HFFc6 (cell line): Measurements from ENCODE around the gene SLC13A5. TPM values are rescaled to one million over a fixed set of nuclear protein-coding genes. Genes with fewer than 3 reads are reported as not detected.
"Not testable (repeated sequence)": the region's sequence is repeated elsewhere in the genome, so short reads cannot be mapped to it uniquely, and the experiment has no call there.

Experiments used
- DNase-seq: peaks from one replicate; pipeline ENCODE4 v3.0.0-alpha.2; 2018
- H3K27ac Mint-ChIP-seq: 2 replicates; pipeline ENCODE4 v1.8.0; 2020; ENCODE audit warnings: mild to moderate bottlenecking, mixed read lengths
- H3K27me3 Mint-ChIP-seq: 2 replicates; pipeline ENCODE4 v1.8.0; 2021; ENCODE audit warnings: mild to moderate bottlenecking, moderate library complexity, mixed read lengths; ENCODE audit not compliant: insufficient read depth
- H3K36me3 Mint-ChIP-seq: 2 replicates; pipeline ENCODE4 v1.8.0; 2021; ENCODE audit warnings: low read depth, mixed read lengths
- H3K4me1 Mint-ChIP-seq: 2 replicates; pipeline ENCODE4 v1.8.0; 2020; ENCODE audit warnings: low read depth, mixed read lengths
- H3K4me3 Mint-ChIP-seq: 2 replicates; pipeline ENCODE4 v1.8.0; 2020; ENCODE audit warnings: mild to moderate bottlenecking, moderate library complexity, mixed read lengths
- H3K9me3 Mint-ChIP-seq: 2 replicates; pipeline ENCODE4 v1.8.0; 2020; ENCODE audit warnings: mild to moderate bottlenecking, mixed read lengths
- CTCF ChIP-seq: fragments of 200-600 bp; sonication (generic); IDR thresholded peaks from 2 replicates; pipeline ENCODE4 v1.5.0; 2021; ENCODE audit warnings: antibody characterized with exemption, mild to moderate bottlenecking
- total RNA-seq, 6 experiments: library from RNA; stranded (reverse); fragmentation: NEBNext Ultra II Directional; extraction: Animal tissue kit (Norgen Biotek cat#: 25700); gene quantifications; 2 replicates in 1 of 6; 3 replicates in 5 of 6; pipeline ENCODE4 v1.2.3, GENCODE V29; 2021

The SLC13A5 gene
- total RNA-seq, 6 experiments from 2014 or later, result not detected

DNA sequence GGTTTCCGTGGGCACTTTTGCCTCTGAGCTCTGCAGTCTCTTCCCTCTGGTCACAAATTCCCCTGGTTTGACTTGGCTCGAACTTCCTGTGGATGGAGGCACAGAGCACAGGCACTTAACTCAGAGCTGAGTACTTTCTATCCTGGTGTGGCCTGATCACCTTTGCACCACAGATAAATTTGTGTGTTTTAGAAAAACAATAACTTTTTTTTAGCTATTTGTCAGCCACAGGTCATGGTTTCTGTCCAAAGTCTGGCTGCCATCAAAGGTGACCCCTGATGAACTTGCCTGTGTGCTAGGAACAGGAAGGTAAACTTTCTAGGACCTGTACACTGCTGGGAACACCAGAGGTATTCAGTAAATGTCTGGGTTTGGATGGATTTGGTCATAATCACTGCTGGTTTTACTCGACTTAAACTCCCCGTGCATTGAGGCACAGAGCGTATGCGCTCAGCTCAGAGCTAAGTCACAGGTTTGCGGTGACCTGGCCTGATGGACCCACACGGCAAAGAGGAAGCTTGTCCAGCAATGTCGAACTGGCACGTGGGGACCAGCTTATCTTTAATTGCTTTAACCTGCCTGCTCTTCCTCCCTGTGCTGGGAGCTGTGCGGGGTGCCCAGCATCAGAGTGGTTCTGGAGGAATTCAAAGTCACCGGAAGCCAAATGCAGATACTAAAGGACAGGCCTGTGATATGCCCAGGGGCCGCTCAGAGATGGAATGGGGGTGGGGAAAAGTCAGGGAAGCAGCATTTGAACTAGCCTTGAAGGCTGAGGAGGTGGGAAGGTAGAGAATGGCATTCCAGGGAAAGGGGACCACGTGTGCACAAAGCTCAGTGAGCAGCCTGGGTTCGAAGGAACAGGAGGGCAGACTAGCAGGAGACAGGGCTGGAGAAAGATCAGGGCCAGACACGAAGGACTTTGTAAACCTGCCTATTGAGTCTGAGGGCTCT is 12.9 kb downstream of the SLC13A5 start:
- TF ChIP-seq CTCF, result no peak
- no peaks in the 10 kb centered on the region for H3K4me1 Mint-ChIP-seq
- DNase-seq, result no peak
- H3K9me3 Mint-ChIP-seq, result no peaks in the 10 kb centered on the region
- no peak overlapping the region for H3K4me3 Mint-ChIP-seq
- H3K27ac Mint-ChIP-seq, result no peak overlapping the region
- peaks cover 43% of the 10 kb centered on the region for H3K27me3 Mint-ChIP-seq
- no peaks in the 10 kb centered on the region for H3K36me3 Mint-ChIP-seq

DNA sequence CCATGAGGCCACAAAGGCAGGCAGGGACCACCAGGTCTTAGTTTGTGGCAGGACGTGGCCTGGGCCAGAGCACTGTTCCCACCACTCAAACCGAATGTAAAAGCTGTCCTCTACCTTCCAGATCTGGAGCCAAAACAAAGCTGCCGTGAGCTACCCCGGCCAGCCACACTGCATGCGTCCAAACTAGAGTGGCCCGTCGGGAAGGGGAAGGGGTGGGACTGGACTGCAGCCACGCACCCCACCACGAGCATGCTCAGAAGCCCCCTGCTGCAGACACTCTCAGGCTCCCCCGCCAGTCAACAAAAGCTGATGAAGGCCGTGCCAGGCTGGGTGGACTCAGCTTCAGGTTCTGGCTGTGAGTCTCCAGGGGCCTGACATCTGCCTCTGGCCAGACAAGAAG is 15.2 kb downstream of the SLC13A5 start:
- Mint-ChIP-seq H3K27me3 (peaks cover 44% of the 10 kb centered on the region), H3K27ac (no peak overlapping the region), H3K36me3 (no peaks in the 10 kb centered on the region), H3K9me3 (no peaks in the 10 kb centered on the region), H3K4me1 (no peaks in the 10 kb centered on the region), H3K4me3 (no peak overlapping the region)
- DNase-seq, result no peak
- TF ChIP-seq CTCF, result no peak

- peaks cover 47% of the 10 kb centered on the region for H3K27me3 Mint-ChIP-seq
- DNase-seq, result no peak
- TF ChIP-seq CTCF, result no peak
- no peaks in the 10 kb centered on the region for H3K9me3 Mint-ChIP-seq
- no peak overlapping the region for H3K27ac Mint-ChIP-seq
- no peaks in the 10 kb centered on the region for H3K36me3 Mint-ChIP-seq
- H3K4me1 Mint-ChIP-seq, result no peaks in the 10 kb centered on the region
- no peak overlapping the region for H3K4me3 Mint-ChIP-seq
Observed at GRCh38 chr17:6696906-6697305, 16.3 kb downstream of the SLC13A5 start.

GRCh38 chr17:6695565-6695964 is 17.6 kb downstream of the SLC13A5 start:
- Mint-ChIP-seq H3K36me3 (no peaks in the 10 kb centered on the region), H3K4me3 (no peak overlapping the region), H3K4me1 (no peaks in the 10 kb centered on the region), H3K27me3 (peaks cover 45% of the 10 kb centered on the region), H3K27ac (no peak overlapping the region), H3K9me3 (no peaks in the 10 kb centered on the region)
- no peak for TF ChIP-seq CTCF
- no peak for DNase-seq

DNA sequence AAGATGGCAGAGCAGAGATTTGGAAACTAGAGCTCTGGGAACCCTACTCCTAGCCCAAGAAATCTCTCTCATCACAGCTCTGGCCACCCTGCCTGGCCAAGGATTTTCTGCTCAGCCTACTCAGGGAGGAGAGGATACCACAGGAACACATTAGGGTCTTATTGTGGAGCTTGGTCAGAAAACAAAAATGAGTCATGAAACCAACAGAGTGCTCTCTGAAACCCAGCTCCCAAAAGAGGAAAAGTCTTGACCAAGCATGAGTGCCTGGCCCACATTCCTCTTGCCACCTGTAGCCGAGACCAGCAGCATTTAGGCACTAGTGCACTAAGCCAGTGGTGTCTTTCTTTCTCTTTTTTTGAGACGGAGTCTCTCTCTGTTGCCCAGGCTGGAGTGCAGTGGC is 18.1 kb downstream of the SLC13A5 start:
- Mint-ChIP-seq H3K27ac (no peak overlapping the region), H3K27me3 (peaks cover 41% of the 10 kb centered on the region), H3K4me3 (no peak overlapping the region), H3K9me3 (no peaks in the 10 kb centered on the region), H3K4me1 (no peaks in the 10 kb centered on the region), H3K36me3 (no peaks in the 10 kb centered on the region)
- no peak for DNase-seq
- TF ChIP-seq CTCF, result no peak

GRCh38 chr17:6691958-6692357 is 21.2 kb downstream of the SLC13A5 start:
- not testable (repeated sequence) for H3K36me3 Mint-ChIP-seq, H3K27ac Mint-ChIP-seq, H3K4me1 Mint-ChIP-seq, H3K9me3 Mint-ChIP-seq, DNase-seq, H3K4me3 Mint-ChIP-seq
- H3K27me3 Mint-ChIP-seq, result peaks cover 44% of the 10 kb centered on the region
